ENCODE measurements around the gene CBX8.

Gene CBX8

GRCh38 chr17:79748295-79749099 is 48.4 kb downstream of the CBX8 start:
- DNase-seq, result no peak

DNA sequence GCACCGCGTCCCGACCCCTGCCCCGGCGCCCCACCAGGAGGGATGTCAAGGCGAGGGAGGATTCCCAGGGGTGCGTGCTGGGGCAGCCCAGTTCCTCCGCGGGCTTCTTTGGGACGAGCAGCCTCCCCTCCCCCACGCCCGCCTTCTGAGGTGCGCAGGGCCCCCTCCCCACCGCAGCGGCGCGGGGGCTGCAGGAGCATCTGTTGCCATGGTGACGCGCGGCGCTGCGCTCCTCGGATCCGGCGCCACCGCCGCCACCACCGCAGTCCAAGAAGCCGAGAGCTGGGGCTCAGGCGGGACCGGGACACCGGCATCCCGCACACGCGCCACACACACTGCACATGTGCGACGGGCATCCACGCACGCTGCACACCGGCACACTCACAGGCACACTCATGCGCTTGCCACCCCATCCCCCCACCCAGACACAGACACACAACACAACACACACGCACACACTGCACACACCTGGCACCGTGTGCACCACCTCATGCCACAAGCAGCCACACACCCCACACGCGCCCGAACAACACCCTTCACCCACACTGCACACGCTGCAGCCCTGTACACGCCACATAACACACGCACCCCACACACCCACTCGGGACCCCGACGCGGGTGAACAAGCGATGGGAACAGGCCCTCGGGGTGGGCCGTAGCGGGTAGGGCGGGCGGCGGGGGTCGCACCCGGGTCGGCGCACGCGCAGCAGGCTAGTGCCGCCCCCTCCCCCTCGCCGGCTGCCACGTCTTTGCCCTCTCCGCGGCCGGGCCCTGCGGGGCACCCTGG is 49.2 kb downstream of the CBX8 start:
- no peak for DNase-seq

GRCh38 chr17:79746889-79747507 is 49.9 kb downstream of the CBX8 start:
- DNase-seq, result no peak

- no peak for DNase-seq
Measured at GRCh38 chr17:79745641-79746105, 51.2 kb downstream of the CBX8 start.

GRCh38 chr17:79743614-79744013 is 53.3 kb downstream of the CBX8 start:
- no peak for DNase-seq

- no peak for DNase-seq
Measured at GRCh38 chr17:79742951-79743476, 53.9 kb downstream of the CBX8 start.

DNA sequence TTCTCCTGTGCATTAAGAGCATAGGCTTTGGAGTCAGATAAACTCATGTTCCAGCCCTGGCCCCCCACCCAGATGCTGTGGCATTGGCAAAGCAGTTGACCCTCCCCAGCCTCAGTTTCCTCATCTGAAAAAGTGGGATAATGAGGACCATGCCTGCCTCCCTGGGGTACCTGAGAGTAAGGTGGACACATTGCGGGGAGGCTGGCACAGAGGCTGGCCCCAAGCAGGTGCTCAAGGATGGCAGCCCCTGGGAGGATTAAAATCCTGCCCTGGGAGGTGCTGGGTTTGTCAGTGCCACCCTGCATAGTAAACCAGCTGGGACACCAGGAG is 54.3 kb downstream of the CBX8 start:
- DNase-seq, result no peak
